K562 (cell line): ENCODE data around the gene PIGH. TPM values are rescaled to one million over a fixed set of nuclear protein-coding genes. Genes with fewer than 3 reads are reported as not detected.
A peak's percentile ranks its signal among the peaks of the same experiment; 100 is the strongest.

ENCODE experiments used
- ARID1B ChIP-seq: fragments of 450-650 bp; IDR thresholded peaks from 2 replicates; pipeline ENCODE4 v1.6.1; 2016; ENCODE audit warnings: antibody characterized with exemption, mild to moderate bottlenecking, inconsistent platforms
- CCNT2 ChIP-seq: IDR thresholded peaks from 2 replicates; pipeline ENCODE4 v1.6.1; 2011; ENCODE audit warnings: borderline replicate concordance, low read depth, mild to moderate bottlenecking, moderate library complexity, mixed read lengths, low read length; ENCODE audit not compliant: insufficient read length; ENCODE audit errors: extremely low read depth
- E2F6 ChIP-seq, 2 experiments: IDR thresholded peaks; 2 replicates each; pipeline ENCODE4 v1.6.1; 2011; ENCODE audit warnings: borderline replicate concordance in 1 of 2, control low read depth in 1 of 2, low read depth in 1 of 2, low read length in 1 of 2, mild to moderate bottlenecking in 1 of 2, mixed read lengths in 1 of 2, moderate library complexity in 1 of 2; ENCODE audit not compliant: insufficient read depth in 1 of 2, insufficient read length in 1 of 2, poor library complexity in 1 of 2, severe bottlenecking in 1 of 2; ENCODE audit errors: extremely low read depth in 1 of 2
- HDAC6 ChIP-seq: IDR thresholded peaks from 2 replicates; pipeline ENCODE4 v1.6.1; 2012; ENCODE audit warnings: low read depth, mild to moderate bottlenecking, control low read depth, inconsistent platforms, low read length, moderate library complexity
- JUN ChIP-seq, 2 experiments: sonication (generic) in 1 of 2; formaldehyde crosslinking in 1 of 2; IDR thresholded peaks; 2 replicates each; pipeline versions ENCODE4 v1.6.1 to v1.8.0; 2012 to 2022; ENCODE audit warnings: borderline replicate concordance in 2 of 2, mild to moderate bottlenecking in 2 of 2, improper control_type of control experiment in 1 of 2, low read depth in 1 of 2, low read length in 1 of 2, missing genetic modification reagents in 1 of 2
- MCM7 ChIP-seq, 2 experiments: fragments of 450-650 bp; IDR thresholded peaks; 2 replicates each; pipeline ENCODE4 v1.6.1; 2016 to 2018
- MEF2A ChIP-seq: IDR thresholded peaks from 2 replicates; pipeline ENCODE4 v1.6.1; 2011; ENCODE audit warnings: low read depth, mild to moderate bottlenecking, low read length, moderate library complexity; ENCODE audit not compliant: control insufficient read depth
- NFE2L1 ChIP-seq: fragments of 450-650 bp; IDR thresholded peaks from 2 replicates; pipeline ENCODE4 v1.6.1; 2016; ENCODE audit warnings: missing genetic modification characterization, low read depth, mild to moderate bottlenecking, missing compliant biosample characterization, moderate library complexity, borderline replicate concordance
- REST ChIP-seq, 2 experiments: fragments of 450-650 bp; formaldehyde crosslinking in 1 of 2; IDR thresholded peaks; 2 replicates each; pipeline versions ENCODE4 v1.4.0 to v1.6.1; 2014 to 2020; ENCODE audit warnings: mild to moderate bottlenecking in 2 of 2, borderline replicate concordance in 1 of 2, low read depth in 1 of 2
- RFX5 ChIP-seq: IDR thresholded peaks from 2 replicates; pipeline ENCODE4 v1.6.1; 2011; ENCODE audit warnings: low read depth, mild to moderate bottlenecking, improper control_type of control experiment, low read length
- SAP30 ChIP-seq: fragments of 200-600 bp; sonication (generic); IDR thresholded peaks from 2 replicates; pipeline ENCODE4 v1.6.1; 2012; ENCODE audit warnings: borderline replicate concordance, low read depth, mild to moderate bottlenecking, moderate library complexity, low read length, control low read depth, inconsistent platforms; ENCODE audit not compliant: insufficient read depth, poor library complexity, severe bottlenecking
- USF2 ChIP-seq: sonication (generic); formaldehyde crosslinking; IDR thresholded peaks from 2 replicates; pipeline ENCODE4 v1.5.0; 2020; ENCODE audit warnings: missing genetic modification reagents
- polyA plus RNA-seq, 8 experiments: library from polyadenylated mRNA; depleted of rRNA in 4 of 8; stranded (reverse) in 5 of 8; unstranded in 3 of 8; fragments of >200 nt; fragmentation: Nextera tagmentation in 2 of 8; fragmentation: Illumina TruSeq in 1 of 8; extraction: Ambion mirVana in 2 of 8; extraction: Trizol in 1 of 8; gene quantifications; 2 replicates each; pipeline versions ENCODE4 v1.2.1 to v1.2.3, GENCODE V29; 2011 to 2014; ENCODE audit warnings: inconsistent platforms in 1 of 8, missing spikeins in 1 of 8
- total RNA-seq, 7 experiments: library from RNA; depleted of rRNA in 6 of 7; stranded (reverse); fragments of >200 nt in 6 of 7; fragmentation: Illumina TruSeq in 2 of 7; extraction: Trizol in 2 of 7; gene quantifications; 2 replicates each; pipeline versions ENCODE4 v1.2.1 to v1.2.3, GENCODE V29; 2011 to 2021; ENCODE audit warnings: low replicate concordance in 1 of 7

The PIGH gene
- total and polyA plus RNA-seq, 9 of the 15 experiments (the other 6 are each of a cell fraction or from before 2014, with no cell fraction given) = 21.1 to 53.4 (median 24.7) TPM

- TF ChIP-seq USF2 (CRISPR knock-in tag) (no peak), E2F6 (IDR thresholded peaks at IDR 0.05; ENCODE audit: borderline replicate concordance in 1 of 2, extremely low read depth in 1 of 2, insufficient read depth in 1 of 2, insufficient read length in 1 of 2, low read depth in 1 of 2, low read length in 1 of 2, poor library complexity in 1 of 2, severe bottlenecking in 1 of 2) (peak; percentile 44 to 59), HDAC6 (no peak), RFX5 (0 out of 2 replicates have a peak, but pooled peaks have one; percentile 42), CCNT2 (peak; percentile 84), REST (IDR thresholded peaks at IDR 0.05; ENCODE audit: borderline replicate concordance) (peak; percentile 61), REST (CRISPR knock-in tag; IDR thresholded peaks at IDR 0.05; ENCODE audit: low read depth) (no peak), ARID1B (0 out of 2 replicates have a peak, but pooled peaks have one; percentile 47), JUN (IDR thresholded peaks at IDR 0.05; ENCODE audit: borderline replicate concordance, low read depth, low read length) (peak; percentile 99), JUN (CRISPR knock-in tag; IDR thresholded peaks at IDR 0.05; ENCODE audit: borderline replicate concordance) (peak; percentile 72; the same call in 1 of the 2 replicates), SAP30 (no peak), MCM7 (IDR thresholded peaks at IDR 0.05) (no peak), NFE2L1 (tag) (no peak), MEF2A (no peak)
Observed at GRCh38 chr14:67619446-67620216, 19.6 kb upstream of the PIGH start, which contains the start of gene ARG2 (continued).
